Measurements from ENCODE around the gene IFNA5. TPM values are rescaled to one million over a fixed set of nuclear protein-coding genes. Genes with fewer than 3 reads are reported as not detected.

The IFNA5 gene
- total and polyA plus RNA-seq, 2 donors (not counting 1 experiment from before 2014, with no cell fraction given) = not detected

GRCh38 chr9:21295992-21296391 is 9.1 kb downstream of the IFNA5 start:
- no peak for DNase-seq
- no peaks in the 10 kb centered on the region for H3K9me3 ChIP-seq (ENCODE audit: control extremely low read depth in 1 of 3, control insufficient read depth in 2 of 3, insufficient read depth in 1 of 3, low read length in 2 of 3)
- no peaks in the 10 kb centered on the region for H4K20me1 ChIP-seq (ENCODE audit: control insufficient read depth, insufficient read depth, low read length, poor library complexity, severe bottlenecking)
- Mint-ChIP-seq H3K27me3 (peaks cover 28% of the 10 kb centered on the region), H3K4me1 (peaks cover 2% of the 10 kb centered on the region), H3K27ac (no peak overlapping the region), H3K4me3 (no peak overlapping the region), H3K9me3 (ENCODE audit: insufficient read depth) (no peaks in the 10 kb centered on the region)
- CTCF ChIA-PET = no interaction called here
- no peak overlapping the region for H3K4me3 ChIP-seq (ENCODE audit: control extremely low read depth in 1 of 5, extremely low read depth in 1 of 5, insufficient read depth in 1 of 5, low read depth in 2 of 5, low read length in 4 of 5)
- H3K9ac ChIP-seq (ENCODE audit: low read length) = no peak overlapping the region
- POLR2A ChIA-PET = no interaction called here
- TF ChIP-seq CTCF (IDR thresholded peaks at IDR 0.05) (no peak), EZH2 (IDR thresholded peaks at IDR 0.05; ENCODE audit: borderline replicate concordance, insufficient read depth, low read depth, low read length, poor library complexity, severe bottlenecking) (no peak)
- no peaks in the 10 kb centered on the region for H3K36me3 ChIP-seq (replicated peaks in 1 of 2; ENCODE audit: control extremely low read depth in 1 of 2, control insufficient read depth in 1 of 2, extremely low read depth in 1 of 2, insufficient read depth in 2 of 2, low read length in 1 of 2)
- peaks cover 5% of the 10 kb centered on the region in 2 donors for H3K4me1 ChIP-seq (ENCODE audit: control insufficient read depth in 2 of 2, insufficient read depth in 2 of 2, low read length in 2 of 2)
- 92% methylated on average over 1 of the region's 1 CpG for WGBS (ENCODE audit: insufficient coverage)
- peaks cover 0 to 4% (median 3%) of the 10 kb centered on the region in 4 experiments for H3K27me3 ChIP-seq (replicated peaks in 1 of 4; ENCODE audit: control extremely low read depth in 1 of 4, control insufficient read depth in 3 of 4, insufficient read depth in 4 of 4, low read length in 3 of 4)
- H3K4me2 ChIP-seq (replicated peaks; ENCODE audit: low read depth, low read length, poor library complexity, severe bottlenecking) = no peak overlapping the region
- no peak overlapping the region for H3K27ac ChIP-seq (ENCODE audit: low read length in 2 of 2)
- H3K79me2 ChIP-seq (ENCODE audit: control insufficient read depth, insufficient read depth, low read length) = no peaks in the 10 kb centered on the region
- intact Hi-C loops (cut with micrococcal nuclease) = no loop called here
- no peak overlapping the region for H2AFZ ChIP-seq (ENCODE audit: insufficient read depth, low read depth, low read length, poor library complexity, severe bottlenecking)
- no peak for ATAC-seq (ENCODE audit: low read depth)

GRCh38 chr9:21294904-21295538 is 10.1 kb downstream of the IFNA5 start:
- Histone ChIP-seq H3K4me1 (ENCODE audit: control insufficient read depth in 2 of 2, insufficient read depth in 2 of 2, low read length in 2 of 2) (peaks cover 5% of the 10 kb centered on the region in 2 donors), H3K27ac (ENCODE audit: low read length in 2 of 2) (no peak overlapping the region), H3K36me3 (replicated peaks in 1 of 2; ENCODE audit: control extremely low read depth in 1 of 2, control insufficient read depth in 1 of 2, extremely low read depth in 1 of 2, insufficient read depth in 2 of 2, low read length in 1 of 2) (no peaks in the 10 kb centered on the region), H3K4me3 (ENCODE audit: control extremely low read depth in 1 of 5, extremely low read depth in 1 of 5, insufficient read depth in 1 of 5, low read depth in 2 of 5, low read length in 4 of 5) (no peak overlapping the region), H3K4me2 (replicated peaks; ENCODE audit: low read depth, low read length, poor library complexity, severe bottlenecking) (no peak overlapping the region), H3K9ac (ENCODE audit: low read length) (no peak overlapping the region), H4K20me1 (ENCODE audit: control insufficient read depth, insufficient read depth, low read length, poor library complexity, severe bottlenecking) (no peaks in the 10 kb centered on the region), H2AFZ (ENCODE audit: insufficient read depth, low read depth, low read length, poor library complexity, severe bottlenecking) (no peak overlapping the region), H3K27me3 (replicated peaks in 1 of 4; ENCODE audit: control extremely low read depth in 1 of 4, control insufficient read depth in 3 of 4, insufficient read depth in 4 of 4, low read length in 3 of 4) (peaks cover 0 to 3% (median 0%) of the 10 kb centered on the region in 4 experiments), H3K79me2 (ENCODE audit: control insufficient read depth, insufficient read depth, low read length) (no peaks in the 10 kb centered on the region), H3K9me3 (ENCODE audit: control extremely low read depth in 1 of 3, control insufficient read depth in 2 of 3, insufficient read depth in 1 of 3, low read length in 2 of 3) (no peaks in the 10 kb centered on the region)
- H3K4me1 Mint-ChIP-seq = peaks cover 2% of the 10 kb centered on the region
- peaks cover 24% of the 10 kb centered on the region for H3K27me3 Mint-ChIP-seq
- CTCF ChIA-PET = no interaction called here
- H3K27ac Mint-ChIP-seq = no peak overlapping the region
- no peak for ATAC-seq (ENCODE audit: low read depth)
- WGBS (ENCODE audit: insufficient coverage) = 0% methylated on average over 1 of the region's 6 CpGs
- DNase-seq = no peak
- TF ChIP-seq EZH2 (IDR thresholded peaks at IDR 0.05; ENCODE audit: borderline replicate concordance, insufficient read depth, low read depth, low read length, poor library complexity, severe bottlenecking) = no peak
- TF ChIP-seq CTCF (IDR thresholded peaks at IDR 0.05) = no peak
- intact Hi-C loops (cut with micrococcal nuclease) = no loop called here
- POLR2A ChIA-PET = no interaction called here
- no peaks in the 10 kb centered on the region for H3K9me3 Mint-ChIP-seq (ENCODE audit: insufficient read depth)
- H3K4me3 Mint-ChIP-seq = no peak overlapping the region
